ENCODE data around the gene DEXI. TPM values are rescaled to one million over a fixed set of nuclear protein-coding genes. Genes with fewer than 3 reads are reported as not detected.

The DEXI gene
- total RNA-seq, 1 donor from 2014 or later = 94.2 TPM

GRCh38 chr16:10921536-10922327, 20.5 kb downstream of the DEXI start:
- TF ChIP-seq, protein P1, sequence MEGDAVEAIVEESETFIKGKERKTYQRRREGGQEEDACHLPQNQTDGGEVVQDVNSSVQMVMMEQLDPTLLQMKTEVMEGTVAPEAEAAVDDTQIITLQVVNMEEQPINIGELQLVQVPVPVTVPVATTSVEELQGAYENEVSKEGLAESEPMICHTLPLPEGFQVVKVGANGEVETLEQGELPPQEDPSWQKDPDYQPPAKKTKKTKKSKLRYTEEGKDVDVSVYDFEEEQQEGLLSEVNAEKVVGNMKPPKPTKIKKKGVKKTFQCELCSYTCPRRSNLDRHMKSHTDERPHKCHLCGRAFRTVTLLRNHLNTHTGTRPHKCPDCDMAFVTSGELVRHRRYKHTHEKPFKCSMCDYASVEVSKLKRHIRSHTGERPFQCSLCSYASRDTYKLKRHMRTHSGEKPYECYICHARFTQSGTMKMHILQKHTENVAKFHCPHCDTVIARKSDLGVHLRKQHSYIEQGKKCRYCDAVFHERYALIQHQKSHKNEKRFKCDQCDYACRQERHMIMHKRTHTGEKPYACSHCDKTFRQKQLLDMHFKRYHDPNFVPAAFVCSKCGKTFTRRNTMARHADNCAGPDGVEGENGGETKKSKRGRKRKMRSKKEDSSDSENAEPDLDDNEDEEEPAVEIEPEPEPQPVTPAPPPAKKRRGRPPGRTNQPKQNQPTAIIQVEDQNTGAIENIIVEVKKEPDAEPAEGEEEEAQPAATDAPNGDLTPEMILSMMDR (IDR thresholded peaks at IDR 0.05) = no peak
- Histone ChIP-seq H3K9me3 (no peaks in the 10 kb centered on the region), H3K27ac (peak overlapping the region; percentile 70 to 73), H3K4me1 (peaks cover 5 to 44% of the 10 kb centered on the region in 2 donors), H3K27me3 (no peaks in the 10 kb centered on the region), H3K36me3 (peaks cover 3 to 22% of the 10 kb centered on the region in 2 donors), H3K4me3 (peak overlapping the region; percentile 1 to 2)
- intact Hi-C loops (cut with DNase I) = loop anchor here (2.0 kb wide), 1 partner anchor 21 kb away; the partner anchor contains the start of gene DEXI
- DNase-seq (ENCODE audit: low spot score in 2 of 2) = peak in 1 of 2 donors; percentile 25

DNA sequence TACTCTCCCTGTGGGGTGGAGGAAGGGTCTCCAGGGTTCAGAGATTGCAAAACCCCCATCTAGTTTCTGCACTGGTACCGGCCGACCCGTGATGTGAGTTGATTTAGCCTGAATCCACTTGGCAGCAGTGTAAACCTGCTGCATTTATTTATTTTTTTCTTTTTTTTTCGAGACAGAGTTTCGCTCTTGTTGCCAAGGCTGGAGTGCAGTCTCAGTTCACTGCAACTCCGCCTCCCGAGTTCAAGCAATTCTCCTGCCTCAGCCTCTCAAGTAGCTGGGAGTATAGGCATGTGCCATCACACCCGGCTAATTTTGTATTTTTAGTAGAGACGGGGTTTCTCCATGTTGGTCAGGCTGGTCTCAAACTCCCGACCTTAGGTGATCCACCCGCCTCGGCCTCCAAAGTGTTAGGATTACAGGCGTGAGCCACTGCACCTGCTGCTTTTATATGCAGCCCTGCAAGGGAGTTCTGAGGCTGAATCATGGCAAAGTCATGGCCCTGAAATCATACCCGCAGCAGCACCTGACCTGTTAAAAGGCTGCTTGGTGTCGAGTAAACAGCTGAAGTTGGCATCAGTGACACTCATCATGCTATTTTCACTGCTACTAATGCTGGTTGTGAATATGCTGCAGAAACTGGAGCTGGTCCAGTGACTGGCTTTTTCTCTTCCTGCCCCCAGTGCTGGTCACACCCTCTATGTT, 21.4 kb downstream of the DEXI start:
- H3K4me3 ChIP-seq = no peak overlapping the region
- peaks cover 0 to 15% of the 10 kb centered on the region in 2 donors for H3K36me3 ChIP-seq
- DNase-seq (ENCODE audit: low spot score in 2 of 2) = no peak
- no peaks in the 10 kb centered on the region for H3K27me3 ChIP-seq
- no peaks in the 10 kb centered on the region for H3K9me3 ChIP-seq
- intact Hi-C loops (cut with DNase I) = no loop called here
- TF ChIP-seq, protein P1 (IDR thresholded peaks at IDR 0.05) = no peak
- peaks cover 5 to 44% of the 10 kb centered on the region in 2 donors for H3K4me1 ChIP-seq
- no peak overlapping the region for H3K27ac ChIP-seq

GRCh38 chr16:10919003-10919351, 23.3 kb downstream of the DEXI start:
- Histone ChIP-seq H3K27ac (peak overlapping the region in 1 of 2 donors; percentile 48), H3K27me3 (no peaks in the 10 kb centered on the region), H3K9me3 (no peaks in the 10 kb centered on the region), H3K4me1 (peaks cover under 1 to 38% of the 10 kb centered on the region in 2 donors), H3K4me3 (no peak overlapping the region), H3K36me3 (no peaks in the 10 kb centered on the region)
- TF ChIP-seq, protein P1 (IDR thresholded peaks at IDR 0.05) = no peak
- no peak for DNase-seq (ENCODE audit: low spot score in 2 of 2)
- intact Hi-C loops (cut with DNase I) = loop anchor here (2.0 to 5.0 kb wide), 6 partner anchors 90 to 662 kb away; partner anchors contain the start of gene EMP2

- peak; percentile 84 to 100 for DNase-seq (ENCODE audit: low spot score in 2 of 2)
- H3K4me3 ChIP-seq = no peak overlapping the region
- TF ChIP-seq, protein P1 (IDR thresholded peaks at IDR 0.05) = peak; percentile 92 to 98 (median 95)
- intact Hi-C loops (cut with DNase I) = loop anchor here (1.0 to 5.0 kb wide), 8 partner anchors 90 to 661 kb away; partner anchors contain the start of gene EMP2
- no peaks in the 10 kb centered on the region for H3K36me3 ChIP-seq
- peaks cover 0 to 33% of the 10 kb centered on the region in 2 donors for H3K4me1 ChIP-seq
- no peaks in the 10 kb centered on the region for H3K9me3 ChIP-seq
- peak overlapping the region; percentile 1 to 58 for H3K27ac ChIP-seq
- H3K27me3 ChIP-seq = no peaks in the 10 kb centered on the region
Measured at GRCh38 chr16:10918294-10919002, 23.8 kb downstream of the DEXI start.

DNA sequence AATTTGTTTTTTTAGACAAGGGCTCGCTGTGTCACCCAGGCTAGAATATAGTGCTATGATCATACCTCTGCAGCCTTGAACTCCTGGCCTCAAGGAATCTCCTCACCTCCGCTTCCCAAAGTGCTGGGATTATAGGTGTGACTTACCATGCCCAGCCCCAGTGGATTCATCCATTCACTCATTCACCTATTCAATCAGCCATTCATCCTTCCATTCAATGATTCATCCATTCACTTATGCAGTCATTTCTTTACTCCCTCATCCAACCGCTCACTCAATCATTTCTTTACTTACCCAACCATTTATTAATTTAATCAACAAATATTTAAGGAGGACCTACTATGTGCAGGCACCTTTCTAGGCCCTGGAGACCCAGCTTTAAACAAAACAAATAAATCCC, 25.7 kb downstream of the DEXI start:
- H3K27me3 ChIP-seq = no peaks in the 10 kb centered on the region
- no peak for DNase-seq (ENCODE audit: low spot score in 2 of 2)
- TF ChIP-seq, protein P1 (IDR thresholded peaks at IDR 0.05) = no peak
- no peaks in the 10 kb centered on the region for H3K36me3 ChIP-seq
- H3K9me3 ChIP-seq = no peaks in the 10 kb centered on the region
- intact Hi-C loops (cut with DNase I) = loop anchor here (5.0 kb wide), 4 partner anchors 159 to 659 kb away; partner anchors contain the start of gene EMP2
- peaks cover 0 to 16% of the 10 kb centered on the region in 2 donors for H3K4me1 ChIP-seq
- no peak overlapping the region for H3K27ac ChIP-seq
- H3K4me3 ChIP-seq = no peak overlapping the region
